ENCODE results near the gene SNX15. TPM values are rescaled to one million over a fixed set of nuclear protein-coding genes. Genes with fewer than 3 reads are reported as not detected.
"Not testable (repeated sequence)": the region's sequence is repeated elsewhere in the genome, so short reads cannot be mapped to it uniquely, and the experiment has no call there.

Gene SNX15
- 12.4 and 12.6 TPM in 2 replicates for total RNA-seq

- DNase-seq (ENCODE audit: extremely low read depth, low read depth, low spot score) = peak; percentile 85
These were observed at the start of gene SNX15 for GRCh38 chr11:65027213-65028067. SNX15 (plus strand) TSS chr11:65027439; CDS start chr11:65027538, 99 bp downstream.

GRCh38 chr11:64983339-64983738 lies 43.9 kb upstream of the SNX15 start:
- not testable (repeated sequence) for DNase-seq (ENCODE audit: extremely low read depth, low read depth, low spot score)

GRCh38 chr11:64987998-64988854 lies 39.0 kb upstream of the SNX15 start:
- no peak for DNase-seq (ENCODE audit: extremely low read depth, low read depth, low spot score)

- no peak for DNase-seq (ENCODE audit: extremely low read depth, low read depth, low spot score)
These were observed 37.8 kb upstream of the SNX15 start for GRCh38 chr11:64989416-64989815.

- DNase-seq (ENCODE audit: extremely low read depth, low read depth, low spot score) = no peak
These were observed 36.9 kb upstream of the SNX15 start for GRCh38 chr11:64990222-64990923.

- no peak for DNase-seq (ENCODE audit: extremely low read depth, low read depth, low spot score)
These were observed 32.9 kb upstream of the SNX15 start for GRCh38 chr11:64994318-64994717.

- DNase-seq (ENCODE audit: extremely low read depth, low read depth, low spot score) = no peak
These were observed 30.9 kb upstream of the SNX15 start for GRCh38 chr11:64996327-64996709.

- no peak for DNase-seq (ENCODE audit: extremely low read depth, low read depth, low spot score)
These were observed 30.4 kb upstream of the SNX15 start, which contains the start of gene BATF2 for GRCh38 chr11:64996710-64997380. BATF2 (minus strand) TSS chr11:64996971; CDS start chr11:64996914, 57 bp downstream.

- no peak for DNase-seq (ENCODE audit: extremely low read depth, low read depth, low spot score)
These were observed 29.1 kb upstream of the SNX15 start for GRCh38 chr11:64998141-64998540.

- no peak for DNase-seq (ENCODE audit: extremely low read depth, low read depth, low spot score)
These were observed 28.4 kb upstream of the SNX15 start for GRCh38 chr11:64998690-64999431.

GRCh38 chr11:64999478-64999877 lies 27.8 kb upstream of the SNX15 start:
- DNase-seq (ENCODE audit: extremely low read depth, low read depth, low spot score) = no peak

- DNase-seq (ENCODE audit: extremely low read depth, low read depth, low spot score) = no peak
These were observed 24.5 kb upstream of the SNX15 start for GRCh38 chr11:65002706-65003105.

- DNase-seq (ENCODE audit: extremely low read depth, low read depth, low spot score) = no peak
These were observed 24.0 kb upstream of the SNX15 start for GRCh38 chr11:65003282-65003681.

GRCh38 chr11:65003968-65004367 lies 23.3 kb upstream of the SNX15 start:
- not testable (repeated sequence) for DNase-seq (ENCODE audit: extremely low read depth, low read depth, low spot score)

- DNase-seq (ENCODE audit: extremely low read depth, low read depth, low spot score) = no peak
These were observed 19.2 kb upstream of the SNX15 start for GRCh38 chr11:65008016-65008415.

GRCh38 chr11:65008873-65009272 lies 18.4 kb upstream of the SNX15 start:
- DNase-seq (ENCODE audit: extremely low read depth, low read depth, low spot score) = no peak

GRCh38 chr11:65013130-65013887 lies 13.9 kb upstream of the SNX15 start:
- peak; percentile 44 for DNase-seq (ENCODE audit: extremely low read depth, low read depth, low spot score)

- DNase-seq (ENCODE audit: extremely low read depth, low read depth, low spot score) = peak; percentile 29
These were observed 13.1 kb upstream of the SNX15 start, which contains the start of gene ARL2 for GRCh38 chr11:65013888-65014725. ARL2 (plus strand) TSS chr11:65014160; CDS start chr11:65014208, 48 bp downstream.

Data from glomerular endothelial cell (primary cell).